Activated CD8-positive, alpha-beta T cell treated with anti-CD3 and anti-CD28 coated beads for 36 hours (primary cell): ENCODE measurements around the gene TPCN1. TPM values are rescaled to one million over a fixed set of nuclear protein-coding genes. Genes with fewer than 3 reads are reported as not detected.
A peak's percentile ranks its signal among the peaks of the same experiment; 100 is the strongest.

Source experiments
- ATAC-seq: fragments of 200-7000 bp; cut with Tn5 transposase; one replicate; pipeline ENCODE4 v1.10.0; 2021; ENCODE audit warnings: mild to moderate bottlenecking, moderate library complexity
- CTCF ChIA-PET: fragments of 350-600 bp; sonication (Branson Sonifier 250); formaldehyde crosslinking; loops from one replicate; lab custom pipeline; 2021; ENCODE audit warnings: antibody characterized with exemption; lab: Charles Lee
- POLR2A ChIA-PET: fragments of 350-600 bp; sonication (Branson Sonifier 250); formaldehyde crosslinking; loops from one replicate; lab custom pipeline; 2021; ENCODE audit warnings: antibody characterized with exemption; lab: Charles Lee
- DNase-seq: peaks from one replicate; pipeline ENCODE4 v3.0.0-alpha.2; 2020
- H3K27ac Mint-ChIP-seq: one replicate; pipeline ENCODE4 v1.8.0; 2021; ENCODE audit warnings: mild to moderate bottlenecking, mixed read lengths
- H3K27me3 Mint-ChIP-seq: one replicate; pipeline ENCODE4 v1.8.0; 2021; ENCODE audit warnings: mixed read lengths
- H3K36me3 Mint-ChIP-seq: one replicate; pipeline ENCODE4 v1.8.0; 2021; ENCODE audit warnings: low read depth, mixed read lengths
- H3K4me1 Mint-ChIP-seq: one replicate; pipeline ENCODE4 v1.8.0; 2021; ENCODE audit warnings: low read depth, mixed read lengths
- H3K4me3 Mint-ChIP-seq: one replicate; pipeline ENCODE4 v1.8.0; 2021; ENCODE audit warnings: mild to moderate bottlenecking, moderate library complexity, mixed read lengths
- H3K9me3 Mint-ChIP-seq: one replicate; pipeline ENCODE4 v1.8.0; 2021; ENCODE audit warnings: mixed read lengths
- intact Hi-C: fragments of 100-400 bp; cut with micrococcal nuclease; formaldehyde crosslinking; loops from one replicate; pipeline ENCODE4 v1.10.0; 2022
- total RNA-seq, 2 experiments: library from RNA; stranded (reverse); gene quantifications; one replicate each; pipeline ENCODE4 v1.2.3, GENCODE V29; 2021
- TF ChIP-seq, protein P1 (sequence below): fragments of 200-600 bp; IDR thresholded peaks from one replicate; pipeline ENCODE4 v1.8.0; 2022; ENCODE audit warnings: antibody characterized with exemption, mild to moderate bottlenecking

The TPCN1 gene
- total RNA-seq, 2 experiments from 2014 or later = 29.9 to 33.5 TPM

DNA sequence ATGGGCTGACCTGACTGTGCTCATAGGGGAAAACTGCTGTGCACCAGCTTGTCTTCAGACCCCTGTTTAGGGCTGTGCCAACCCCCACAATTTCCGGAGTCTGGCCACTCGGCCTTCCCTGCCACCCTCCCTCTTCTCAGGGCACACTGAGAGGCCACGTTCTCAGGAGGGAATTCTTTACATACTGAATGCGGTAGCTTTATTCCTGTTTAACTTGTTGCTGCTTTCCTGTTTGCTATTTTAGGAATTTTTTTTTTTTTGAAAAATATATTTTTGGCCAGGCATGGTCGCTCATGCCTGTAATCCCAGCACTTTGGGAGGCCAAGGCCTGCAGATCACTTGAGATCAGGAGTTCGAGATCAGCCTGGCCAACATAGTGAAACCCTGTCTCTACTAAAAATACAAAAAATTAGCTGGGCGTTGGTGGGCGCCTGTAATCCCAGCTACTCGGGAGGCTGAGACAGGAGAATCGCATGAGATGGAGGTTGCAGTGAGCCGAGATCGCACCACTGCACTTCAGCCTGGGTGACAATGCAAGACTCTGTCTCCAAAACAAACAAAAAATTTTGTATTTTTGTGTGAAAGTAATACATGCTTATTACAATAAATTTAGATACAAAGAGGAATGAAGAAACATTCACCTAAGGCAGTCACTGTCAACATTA is 39.5 kb downstream of the TPCN1 start:
- Mint-ChIP-seq H3K4me3 (no peak overlapping the region), H3K36me3 (peaks cover 26% of the 10 kb centered on the region), H3K27me3 (no peaks in the 10 kb centered on the region), H3K4me1 (peaks cover 40% of the 10 kb centered on the region), H3K9me3 (no peaks in the 10 kb centered on the region), H3K27ac (peak overlapping the region; percentile 67)
- CTCF ChIA-PET = interaction anchor here (0.6 to 1.8 kb wide), 5 partner anchors 9 to 107 kb away, joined by 3 to 5 read pairs (median 3); no protein-coding TSS in a partner anchor
- POLR2A ChIA-PET = interaction anchor here (0.6 to 1.7 kb wide), 6 partner anchors 10 to 244 kb away, joined by 3 to 5 read pairs (median 3); no protein-coding TSS in a partner anchor
- intact Hi-C loops = loop anchor here (5.0 kb wide), 1 partner anchor 53 kb away; no protein-coding TSS in a partner anchor
- TF ChIP-seq, protein P1, sequence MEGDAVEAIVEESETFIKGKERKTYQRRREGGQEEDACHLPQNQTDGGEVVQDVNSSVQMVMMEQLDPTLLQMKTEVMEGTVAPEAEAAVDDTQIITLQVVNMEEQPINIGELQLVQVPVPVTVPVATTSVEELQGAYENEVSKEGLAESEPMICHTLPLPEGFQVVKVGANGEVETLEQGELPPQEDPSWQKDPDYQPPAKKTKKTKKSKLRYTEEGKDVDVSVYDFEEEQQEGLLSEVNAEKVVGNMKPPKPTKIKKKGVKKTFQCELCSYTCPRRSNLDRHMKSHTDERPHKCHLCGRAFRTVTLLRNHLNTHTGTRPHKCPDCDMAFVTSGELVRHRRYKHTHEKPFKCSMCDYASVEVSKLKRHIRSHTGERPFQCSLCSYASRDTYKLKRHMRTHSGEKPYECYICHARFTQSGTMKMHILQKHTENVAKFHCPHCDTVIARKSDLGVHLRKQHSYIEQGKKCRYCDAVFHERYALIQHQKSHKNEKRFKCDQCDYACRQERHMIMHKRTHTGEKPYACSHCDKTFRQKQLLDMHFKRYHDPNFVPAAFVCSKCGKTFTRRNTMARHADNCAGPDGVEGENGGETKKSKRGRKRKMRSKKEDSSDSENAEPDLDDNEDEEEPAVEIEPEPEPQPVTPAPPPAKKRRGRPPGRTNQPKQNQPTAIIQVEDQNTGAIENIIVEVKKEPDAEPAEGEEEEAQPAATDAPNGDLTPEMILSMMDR = no peak
- no peak for ATAC-seq
- DNase-seq = no peak

DNA sequence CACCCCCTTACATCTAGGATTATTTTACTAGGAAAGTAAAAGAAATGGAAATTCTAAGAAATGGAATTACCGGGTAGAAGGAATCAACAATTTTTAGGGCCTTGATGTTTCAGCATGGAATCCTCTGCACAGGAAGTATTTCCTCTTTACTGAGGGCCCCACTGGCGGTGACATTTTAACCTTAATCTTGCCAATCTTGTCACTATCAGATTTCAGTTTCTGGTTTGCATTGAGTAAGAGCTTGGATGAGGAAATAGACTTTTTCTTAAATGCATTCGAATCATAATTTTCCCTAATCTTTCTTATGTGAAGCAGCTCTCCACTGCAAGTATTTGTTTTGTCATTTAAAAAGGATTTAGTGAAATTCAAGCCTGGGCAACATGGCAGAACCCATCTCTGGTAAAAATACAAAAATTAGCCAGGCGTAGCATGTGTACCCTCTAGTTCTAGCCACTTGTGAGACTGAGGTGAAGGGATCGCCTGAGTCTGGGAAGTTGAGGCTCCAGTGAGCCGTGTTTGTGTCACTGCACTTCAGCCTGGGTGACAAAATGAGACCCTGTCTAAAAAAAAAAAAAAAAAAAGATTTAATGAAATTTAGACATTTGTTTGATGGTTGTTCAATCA is 40.7 kb downstream of the TPCN1 start:
- DNase-seq = peak; percentile 74
- ChIA-PET CTCF (interaction anchor here (1.8 kb wide), 2 partner anchors 10 to 22 kb away, joined by 4 to 5 read pairs; no protein-coding TSS in a partner anchor), POLR2A (interaction anchor here (1.4 to 1.7 kb wide), 2 partner anchors 39 to 86 kb away, joined by 4 to 5 read pairs; no protein-coding TSS in a partner anchor)
- H3K36me3 Mint-ChIP-seq = peaks cover 35% of the 10 kb centered on the region
- no peaks in the 10 kb centered on the region for H3K9me3 Mint-ChIP-seq
- H3K4me1 Mint-ChIP-seq = peaks cover 36% of the 10 kb centered on the region
- TF ChIP-seq, protein P1 = no peak
- intact Hi-C loops = loop anchor here (5.0 kb wide), 1 partner anchor 55 kb away; no protein-coding TSS in a partner anchor
- peak; percentile 91 for ATAC-seq
- no peaks in the 10 kb centered on the region for H3K27me3 Mint-ChIP-seq
- H3K27ac Mint-ChIP-seq = peak overlapping the region; percentile 77
- H3K4me3 Mint-ChIP-seq = peak overlapping the region; percentile 36

DNA sequence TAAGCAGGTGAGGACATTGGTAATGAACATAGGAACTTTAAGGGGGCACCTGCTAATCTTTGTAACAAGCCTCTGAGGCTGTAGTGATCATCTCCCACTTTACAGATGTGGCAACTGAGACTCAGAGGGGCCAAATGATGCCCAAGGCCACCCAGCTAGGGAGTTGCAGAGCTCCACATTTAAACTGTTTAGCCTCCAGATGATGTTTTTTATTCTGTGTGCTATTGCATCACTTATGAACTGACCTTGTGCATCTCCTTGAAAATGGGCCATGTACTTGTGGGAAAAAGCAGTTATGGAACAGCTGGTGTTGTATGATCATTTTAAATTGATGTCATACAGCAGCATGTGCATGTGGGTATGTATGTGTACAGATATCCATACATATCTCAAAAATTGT is 41.4 kb downstream of the TPCN1 start:
- H3K36me3 Mint-ChIP-seq = peaks cover 37% of the 10 kb centered on the region
- ATAC-seq = no peak
- intact Hi-C loops = loop anchor here (5.0 kb wide), 1 partner anchor 55 kb away; no protein-coding TSS in a partner anchor
- peak overlapping the region; percentile 77 for H3K27ac Mint-ChIP-seq
- ChIA-PET POLR2A (interaction anchor here (1.4 to 1.7 kb wide), 2 partner anchors 40 to 87 kb away, joined by 4 to 5 read pairs; no protein-coding TSS in a partner anchor), CTCF (interaction anchor here (1.8 kb wide), 1 partner anchor 23 kb away, joined by 5 read pairs; no protein-coding TSS in a partner anchor)
- H3K4me1 Mint-ChIP-seq = peaks cover 35% of the 10 kb centered on the region
- TF ChIP-seq, protein P1 = no peak
- no peak overlapping the region for H3K4me3 Mint-ChIP-seq
- no peaks in the 10 kb centered on the region for H3K27me3 Mint-ChIP-seq
- no peaks in the 10 kb centered on the region for H3K9me3 Mint-ChIP-seq
- no peak for DNase-seq

DNA sequence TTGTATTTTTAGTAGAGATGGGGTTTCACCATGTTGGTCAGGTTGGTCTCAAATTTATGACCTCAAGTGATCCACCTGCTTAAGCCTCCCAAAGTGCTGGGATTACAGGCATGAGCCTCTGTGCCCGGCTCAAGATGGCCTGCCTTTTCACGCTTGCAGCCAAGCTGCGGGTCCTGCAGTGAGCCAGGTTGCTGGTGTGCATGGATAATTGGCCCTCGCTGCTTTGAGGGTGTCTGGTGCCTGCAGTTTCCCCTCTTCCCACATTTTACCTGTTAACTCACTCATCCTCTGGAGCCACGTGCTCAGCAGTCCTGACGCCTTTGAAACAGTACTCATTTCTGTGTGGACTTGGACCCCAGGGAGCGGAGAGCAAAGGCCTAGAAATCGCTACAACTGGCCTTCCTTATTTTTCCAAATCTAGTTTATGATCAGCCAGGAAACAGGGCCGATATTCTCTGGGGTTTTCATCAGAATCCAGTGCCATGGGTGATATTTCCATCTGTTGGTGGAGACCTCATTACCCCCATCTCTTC is 42.2 kb downstream of the TPCN1 start:
- Mint-ChIP-seq H3K27ac (peak overlapping the region; percentile 55), H3K9me3 (no peaks in the 10 kb centered on the region), H3K36me3 (peaks cover 42% of the 10 kb centered on the region), H3K27me3 (no peaks in the 10 kb centered on the region), H3K4me1 (peaks cover 35% of the 10 kb centered on the region), H3K4me3 (no peak overlapping the region)
- ATAC-seq = no peak
- ChIA-PET POLR2A (interaction anchor here (1.1 kb wide), 1 partner anchor 42 kb away, joined by 3 read pairs; no protein-coding TSS in a partner anchor), CTCF (no interaction called here)
- TF ChIP-seq, protein P1 = no peak
- intact Hi-C loops = loop anchor here (5.0 kb wide), 1 partner anchor 56 kb away; no protein-coding TSS in a partner anchor
- no peak for DNase-seq
